Right lung (tissue), 5 donors: Measurements from ENCODE around the gene FAM25A. TPM values are rescaled to one million over a fixed set of nuclear protein-coding genes. Genes with fewer than 3 reads are reported as not detected.
"Not testable (repeated sequence)": the region's sequence is repeated elsewhere in the genome, so short reads cannot be mapped to it uniquely, and the experiment has no call there.

Experiments
- DNase-seq, 2 donors: peaks; one replicate each; pipeline ENCODE4 v3.0.0-alpha.2; 2013
- polyA plus RNA-seq, 5 donors: library from polyadenylated mRNA; unstranded; fragments of 120-200 nt; gene quantifications; one replicate each; pipeline versions ENCODE4 v1.2.1 to v1.2.3, GENCODE V29; 2013; ENCODE audit warnings: inconsistent platforms in 1 of 5, low replicate concordance in 1 of 5; ENCODE audit not compliant: insufficient read length in 5 of 5, insufficient read depth in 1 of 5

Gene FAM25A
- polyA plus RNA-seq, 5 donors: not detected

DNA sequence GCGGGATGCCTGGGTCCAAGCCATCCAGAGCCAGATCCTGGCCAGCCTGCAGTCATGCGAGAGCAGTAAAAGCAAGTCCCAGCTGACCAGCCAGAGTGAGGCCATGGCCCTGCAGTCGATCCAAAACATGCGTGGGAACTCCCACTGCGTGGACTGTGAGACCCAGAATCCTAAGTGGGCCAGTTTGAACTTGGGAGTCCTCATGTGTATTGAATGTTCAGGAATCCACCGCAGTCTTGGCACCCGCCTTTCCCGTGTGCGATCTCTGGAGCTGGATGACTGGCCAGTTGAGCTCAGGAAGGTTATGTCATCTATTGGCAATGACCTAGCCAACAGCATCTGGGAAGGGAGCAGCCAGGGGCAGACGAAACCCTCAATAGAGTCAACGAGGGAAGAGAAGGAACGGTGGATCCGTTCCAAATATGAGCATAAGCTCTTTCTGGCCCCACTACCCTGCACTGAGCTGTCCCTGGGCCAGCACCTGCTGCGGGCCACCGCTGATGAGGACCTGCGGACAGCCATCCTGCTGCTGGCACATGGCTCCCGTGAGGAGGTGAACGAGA lies 10.9 kb upstream of the FAM25A start:
- not testable (repeated sequence) for DNase-seq

DNA sequence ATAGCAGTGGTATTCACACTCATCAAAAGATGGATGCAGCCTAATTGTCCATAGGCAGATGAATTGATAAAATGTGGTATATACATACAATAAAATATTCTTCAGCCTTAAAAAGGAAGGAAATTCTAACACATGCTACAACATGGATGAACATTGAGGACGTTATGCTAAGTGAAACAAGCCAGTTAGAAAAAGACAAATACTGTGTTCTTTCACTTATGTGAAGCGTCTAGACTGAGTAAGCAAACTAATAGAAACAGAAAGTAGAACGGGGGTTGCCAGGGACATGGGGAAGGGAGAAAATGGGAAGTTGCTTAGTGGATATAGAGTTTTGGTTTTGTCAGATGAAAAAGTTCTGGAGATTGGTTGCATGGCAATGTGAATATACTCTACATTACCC lies 6.6 kb upstream of the FAM25A start:
- DNase-seq: not testable (repeated sequence)

- not testable (repeated sequence) for DNase-seq
Observed at GRCh38 chr10:87014986-87015716, 4.9 kb upstream of the FAM25A start.

DNA sequence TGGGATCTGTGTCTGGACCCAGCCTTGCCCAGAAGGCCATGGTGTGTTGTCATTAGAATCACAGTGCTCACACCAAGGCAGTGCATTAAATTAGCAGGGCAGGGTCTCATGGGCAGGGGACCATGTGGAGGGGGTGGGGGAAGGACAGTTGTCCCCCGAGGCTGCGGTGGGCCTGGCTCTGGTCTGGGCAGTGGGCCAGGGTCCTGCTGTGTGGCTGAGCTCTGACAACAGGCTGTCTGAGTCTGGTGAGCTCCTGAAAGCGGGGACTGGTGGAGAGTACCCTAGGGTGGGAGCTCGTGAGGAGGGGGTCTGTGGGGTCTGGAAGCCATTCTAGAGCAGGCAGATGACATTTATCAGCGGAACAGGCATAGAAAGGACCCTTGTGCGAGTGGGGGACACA lies 2.0 kb upstream of the FAM25A start:
- DNase-seq: not testable (repeated sequence)

DNA sequence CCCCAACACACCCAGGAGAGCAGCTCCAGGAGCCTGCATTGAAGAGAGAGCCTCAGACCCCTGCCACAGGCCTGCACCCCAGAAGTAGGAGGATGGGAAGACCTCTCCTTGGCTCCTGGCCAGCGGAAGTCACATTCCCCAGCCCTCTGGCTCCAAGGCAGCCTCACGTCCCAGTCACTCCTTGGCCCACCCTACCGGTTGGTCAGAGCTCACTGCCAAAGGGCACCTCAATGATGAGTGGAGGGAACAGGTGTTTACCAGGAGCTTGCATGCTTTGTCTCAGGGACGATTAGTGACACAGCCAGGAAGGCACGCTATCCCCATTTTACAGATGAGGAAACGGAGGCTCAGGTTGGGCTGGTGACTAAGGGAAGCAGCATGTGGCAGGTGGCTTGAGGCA lies 1.0 kb upstream of the FAM25A start:
- not testable (repeated sequence) for DNase-seq

DNA sequence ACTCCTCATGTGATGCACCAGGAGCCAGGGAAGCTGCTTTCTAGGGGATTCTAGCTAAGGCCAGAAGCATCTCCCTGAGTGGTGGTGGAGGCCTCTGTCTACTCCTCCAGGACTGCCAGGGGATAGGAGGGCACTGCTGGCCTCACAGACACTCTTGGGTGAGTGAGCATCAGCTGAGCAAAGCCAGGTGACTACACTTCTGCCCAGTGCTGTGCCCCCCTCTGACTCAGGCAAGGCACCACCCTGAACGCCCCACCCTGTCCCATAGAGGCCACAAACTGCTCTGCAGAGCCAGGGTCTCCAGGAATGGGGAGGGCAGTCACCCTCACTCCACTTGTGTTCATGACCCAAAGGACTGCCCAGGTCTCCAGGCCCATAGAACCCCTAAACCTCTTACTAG lies 590 bp upstream of the FAM25A start:
- DNase-seq: not testable (repeated sequence)

GRCh38 chr10:87025285-87025958 lies 5.3 kb downstream of the FAM25A start:
- DNase-seq: not testable (repeated sequence)

DNA sequence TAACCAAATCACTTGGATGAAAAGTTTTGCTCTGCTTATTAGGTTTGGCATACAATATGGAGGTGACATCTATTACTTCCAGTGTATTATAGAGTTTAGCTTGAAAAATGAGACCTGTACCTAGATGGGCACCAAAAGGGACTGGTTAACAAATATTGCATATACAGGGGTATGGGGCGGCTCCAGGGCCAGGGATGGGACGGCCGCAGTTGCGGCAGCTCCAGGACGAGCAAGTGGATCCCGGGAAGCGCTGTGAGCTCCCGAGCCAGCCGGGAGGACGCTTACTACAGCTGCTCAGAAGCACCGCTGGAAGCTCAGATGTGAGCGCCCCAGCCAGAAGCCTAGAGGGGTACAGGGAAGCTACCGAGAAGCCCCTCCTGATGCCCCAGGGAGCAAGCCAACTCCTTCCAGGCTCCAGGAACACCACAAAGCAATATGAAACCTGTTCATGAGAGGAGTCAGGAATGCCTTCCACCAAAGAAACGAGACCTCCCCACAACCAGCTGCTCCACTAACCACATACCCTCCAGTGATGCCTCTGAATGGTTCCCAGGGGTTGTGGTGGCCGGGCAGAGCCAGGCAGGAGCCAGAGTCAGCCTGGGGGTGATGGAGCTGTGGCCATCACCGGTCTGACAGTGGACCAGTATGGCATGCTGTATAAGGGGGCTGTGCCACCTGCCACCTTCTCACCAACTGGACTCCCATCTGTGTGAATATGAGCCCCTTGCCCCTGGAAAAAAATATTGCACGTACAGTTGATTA lies 6.8 kb downstream of the FAM25A start:
- DNase-seq: not testable (repeated sequence)

GRCh38 chr10:87030419-87030818 lies 10.3 kb downstream of the FAM25A start:
- DNase-seq: not testable (repeated sequence)

GRCh38 chr10:87030912-87031635 lies 11.0 kb downstream of the FAM25A start:
- DNase-seq: no peak

- no peak for DNase-seq
Observed at GRCh38 chr10:87036623-87037022, 16.5 kb downstream of the FAM25A start.

GRCh38 chr10:87038286-87038717 lies 18.2 kb downstream of the FAM25A start:
- no peak for DNase-seq

DNA sequence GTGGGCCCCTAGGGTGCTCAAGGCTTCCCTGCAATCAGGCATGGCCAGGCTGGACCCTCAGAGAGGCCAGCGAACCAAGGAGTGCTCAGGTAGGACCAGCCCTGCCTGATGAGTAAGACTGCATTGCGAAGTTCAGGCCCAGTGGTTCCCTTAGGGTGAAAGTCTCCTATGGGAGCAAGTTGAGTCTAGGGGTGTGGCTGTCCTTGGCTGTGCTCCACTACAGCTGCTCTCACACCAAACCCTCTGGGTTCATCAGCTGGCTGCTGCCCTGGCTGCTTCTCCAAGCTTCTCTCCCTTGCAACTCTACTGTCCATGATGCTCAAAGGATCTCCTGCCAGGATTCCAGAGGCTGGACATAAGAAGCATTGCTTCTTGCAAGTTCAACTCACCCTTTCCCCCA lies 18.7 kb downstream of the FAM25A start:
- DNase-seq: no peak

DNA sequence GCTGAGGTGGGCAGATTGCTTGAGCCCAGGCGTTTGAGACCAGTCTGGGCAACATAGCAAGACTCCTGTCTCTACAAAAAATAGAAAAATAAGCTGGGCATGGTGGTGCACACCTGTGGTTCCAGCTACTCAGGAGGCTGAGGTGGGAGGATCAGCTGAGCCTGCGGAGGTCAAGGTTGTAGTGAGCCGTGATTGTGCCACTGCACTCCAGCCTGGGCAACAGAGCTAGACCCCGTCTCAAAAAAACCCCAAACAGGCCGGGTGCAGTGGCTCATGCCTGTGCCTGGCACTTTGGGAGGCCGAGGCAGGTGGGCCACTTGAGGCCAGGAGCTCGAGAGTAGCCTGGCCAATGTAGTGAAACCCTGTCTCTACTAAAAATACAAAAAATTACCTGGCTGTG lies 23.5 kb downstream of the FAM25A start:
- DNase-seq: not testable (repeated sequence)

DNA sequence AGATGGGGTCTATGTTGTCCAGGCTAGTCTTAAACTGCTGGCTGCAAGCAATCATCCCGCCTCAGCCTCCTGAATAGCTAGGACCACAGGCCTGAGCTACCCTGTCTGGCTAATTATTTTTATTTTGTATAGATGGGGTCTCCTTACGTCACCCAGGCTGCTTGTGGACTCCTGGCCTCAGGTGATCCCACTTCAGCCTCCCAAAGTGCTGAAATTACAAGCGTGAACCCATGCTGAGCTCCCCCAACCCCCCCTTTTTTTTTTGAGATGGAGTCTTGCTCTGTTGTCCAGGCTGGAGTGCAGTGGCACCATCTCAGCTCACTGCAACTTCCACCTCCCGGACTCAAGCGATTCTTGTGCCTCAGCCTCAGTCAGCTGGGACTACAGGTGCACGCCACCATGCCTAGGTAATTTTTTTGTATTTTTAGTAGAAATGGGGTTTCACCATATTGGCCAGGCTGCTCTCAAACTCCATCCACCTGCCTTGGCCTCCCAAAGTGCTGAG lies 25.4 kb downstream of the FAM25A start:
- no peak for DNase-seq

DNA sequence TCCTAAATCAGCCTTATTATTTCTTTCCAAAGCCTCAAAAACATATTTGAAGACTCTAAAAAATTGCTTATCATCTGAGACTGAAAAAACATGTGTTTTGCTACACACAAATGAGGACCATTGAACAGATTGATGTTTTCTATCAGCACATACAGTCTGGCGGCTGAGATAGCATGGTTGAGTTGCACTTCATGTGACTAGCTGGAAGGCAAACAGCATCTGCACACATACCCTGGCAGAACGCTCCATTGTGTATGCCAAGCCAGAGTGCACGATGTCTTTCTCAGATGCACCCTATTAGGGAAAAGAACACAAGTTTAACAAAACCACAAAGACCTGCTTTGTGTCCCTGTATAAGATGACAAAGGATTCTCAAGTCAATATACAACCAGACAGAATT lies 33.0 kb downstream of the FAM25A start:
- peak; percentile 80 to 86 for DNase-seq

GRCh38 chr10:87053577-87054181 lies 33.6 kb downstream of the FAM25A start:
- peak in 1 of 2 donors; percentile 5 for DNase-seq

DNA sequence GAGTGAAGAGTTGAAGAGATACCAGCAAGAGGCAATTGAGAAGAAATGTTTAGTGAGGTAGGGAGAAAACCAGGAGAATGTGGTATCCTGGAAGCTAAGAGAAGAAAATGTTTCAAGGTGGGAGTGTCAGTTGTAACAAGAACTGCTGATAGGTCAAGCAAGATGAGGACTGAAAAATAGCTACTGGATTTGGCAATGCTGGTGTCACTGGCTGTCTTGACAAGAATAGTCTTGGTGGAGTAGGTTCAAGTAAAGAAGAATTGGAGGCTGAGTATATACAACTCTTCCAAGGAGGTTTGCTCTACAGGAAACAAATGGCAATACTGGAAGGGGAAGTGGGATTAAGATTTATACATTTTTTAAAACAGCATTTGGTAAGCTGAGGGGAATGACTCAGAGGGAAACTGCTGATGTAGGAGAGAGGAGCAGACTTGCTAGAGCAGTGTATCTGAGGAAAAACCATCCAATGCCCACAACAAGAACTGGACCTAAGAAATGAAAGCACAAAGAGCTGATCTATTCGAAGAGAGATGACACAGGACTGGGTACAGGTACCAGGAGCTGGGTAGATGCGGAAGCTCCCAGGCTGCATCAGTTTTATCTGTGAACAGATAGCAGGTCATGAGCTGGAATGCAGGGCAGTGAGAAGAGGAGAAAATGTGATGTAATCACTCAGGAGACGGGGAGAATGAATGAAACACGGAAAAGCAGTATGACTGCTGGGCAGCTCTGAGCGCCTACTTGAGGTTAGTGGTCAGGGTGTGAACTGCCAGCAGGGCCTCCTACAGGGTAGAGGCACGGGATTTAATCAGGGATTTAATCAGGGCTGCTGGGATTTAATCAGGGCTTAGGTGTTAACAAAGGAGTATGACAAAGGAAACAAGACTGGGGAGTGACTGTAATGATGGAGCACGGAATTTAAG lies 34.5 kb downstream of the FAM25A start:
- peak in 1 of 2 donors; percentile 6 for DNase-seq

- peak; percentile 37 to 53 for DNase-seq
Observed at GRCh38 chr10:87058171-87058570, 38.1 kb downstream of the FAM25A start.

DNA sequence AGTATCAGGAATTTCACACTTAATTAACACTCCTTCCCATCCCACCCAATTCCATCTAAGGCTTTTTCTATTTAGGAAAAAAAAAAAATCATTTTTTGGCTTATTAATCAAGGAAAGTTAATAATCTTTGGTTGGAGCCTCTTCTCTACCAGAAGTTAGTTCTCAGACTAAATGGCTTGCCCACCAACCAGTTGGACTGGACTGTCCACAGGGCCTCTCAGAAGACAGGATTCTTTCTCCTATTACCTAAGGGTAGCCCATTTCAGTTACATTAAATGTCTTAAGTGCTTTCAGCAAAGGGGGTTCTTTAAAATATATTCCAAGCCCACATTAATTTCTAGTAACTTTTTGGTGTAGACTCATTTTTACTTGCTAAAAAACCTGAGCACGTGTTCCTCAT lies 39.3 kb downstream of the FAM25A start:
- no peak for DNase-seq
